ENCODE data around the gene PTBP1. TPM values are rescaled to one million over a fixed set of nuclear protein-coding genes. Genes with fewer than 3 reads are reported as not detected.
A peak's percentile ranks its signal among the peaks of the same experiment; 100 is the strongest.

The PTBP1 gene
- total and polyA plus RNA-seq, 2 donors (not counting 3 experiments of a cell fraction or from before 2014, with no cell fraction given), result 382 to 623 TPM

GRCh38 chr19:850221-850978 is 53.1 kb downstream of the PTBP1 start:
- BruUV-seq (replicated peaks), result no TSS peak
- H3K27me3 ChIP-seq (ENCODE audit: control insufficient read depth in 2 of 2, insufficient read depth in 2 of 2, low read length in 2 of 2), result no peaks in the 10 kb centered on the region
- no peak overlapping the region for H3K4me2 ChIP-seq (ENCODE audit: insufficient read depth, low read length)
- no peak overlapping the region for H3K9ac ChIP-seq (replicated peaks; ENCODE audit: extremely low read depth, insufficient read depth, low read length)
- H2AFZ ChIP-seq (ENCODE audit: low read depth, low read length), result peak overlapping the region; percentile 55
- no peak for TF ChIP-seq CTCF (IDR thresholded peaks at IDR 0.05; ENCODE audit: extremely low read depth in 1 of 2, insufficient read depth in 1 of 2, low read depth in 1 of 2, low read length in 2 of 2)
- TF ChIP-seq FOS (IDR thresholded peaks at IDR 0.05; ENCODE audit: borderline replicate concordance, insufficient read depth, low read length), result no peak
- no peak for TF ChIP-seq JUN (IDR thresholded peaks at IDR 0.05; ENCODE audit: borderline replicate concordance, insufficient read depth, insufficient read length, low read depth)
- TF ChIP-seq POLR2A (IDR thresholded peaks at IDR 0.05; ENCODE audit: low read depth, low read length), result no peak
- TF ChIP-seq GATA2 (IDR thresholded peaks at IDR 0.05; ENCODE audit: insufficient read depth, insufficient read length, low read depth, low read length), result no peak
- no peak for TF ChIP-seq POLR2AphosphoS5 (IDR thresholded peaks at IDR 0.05; ENCODE audit: insufficient read depth, low read depth, low read length)
- TF ChIP-seq EZH2 (IDR thresholded peaks at IDR 0.05; ENCODE audit: borderline replicate concordance, low read depth, low read length, severe bottlenecking), result no peak
- TF ChIP-seq MYC (IDR thresholded peaks at IDR 0.05; ENCODE audit: low read depth, low read length), result no peak
- TF ChIP-seq MAX (IDR thresholded peaks at IDR 0.05; ENCODE audit: insufficient read depth, insufficient read length), result no peak
- DNase-seq (ENCODE audit: low read depth, low spot score) (no peak), FAIRE-seq (no peak)
- no peaks in the 10 kb centered on the region for H3K36me3 ChIP-seq (ENCODE audit: control insufficient read depth in 2 of 2, extremely low read depth in 1 of 2, insufficient read depth in 2 of 2, low read length in 2 of 2)
- H4K20me1 ChIP-seq (replicated peaks; ENCODE audit: control insufficient read depth, extremely low read depth, insufficient read depth, low read length), result no peaks in the 10 kb centered on the region
- dilution Hi-C loops (cut with MboI; ENCODE audit: extremely low pct_ligation_motif_present, low sequenced_read_pairs), result no loop called here
- no peak overlapping the region for H3K27ac ChIP-seq (ENCODE audit: insufficient read depth, low read depth, low read length)
- POLR2A ChIA-PET, result no interaction called here
- H3K9me1 ChIP-seq (replicated peaks; ENCODE audit: control insufficient read depth, extremely low read depth, insufficient read depth, low read length), result no peaks in the 10 kb centered on the region
- no peaks in the 10 kb centered on the region for H3K9me3 ChIP-seq (replicated peaks; ENCODE audit: control insufficient read depth, insufficient read depth, low read length)
- H3K4me3 ChIP-seq (replicated peaks in 1 of 3; ENCODE audit: insufficient read depth in 1 of 3, low read depth in 1 of 3, low read length in 3 of 3), result no peak overlapping the region
- CTCF ChIA-PET, result interaction anchor here (1.1 kb wide), 1 partner anchor 81 kb away, joined by 10 read pairs; no protein-coding TSS in a partner anchor
- intact Hi-C loops (cut with micrococcal nuclease), result no loop called here
- H3K79me2 ChIP-seq (ENCODE audit: control insufficient read depth, insufficient read depth, low read length), result no peaks in the 10 kb centered on the region
- no peaks in the 10 kb centered on the region for H3K4me1 ChIP-seq (ENCODE audit: control insufficient read depth, extremely low read depth, insufficient read depth, low read length)

Measured in endothelial cell of umbilical vein (primary cell).